Mesenchymal stem cell (in vitro differentiated cells and primary cell): ENCODE data around the gene COL23A1.

ENCODE experiments used
- DNase-seq: peaks from one replicate; pipeline ENCODE4 v3.0.0-alpha.2; 2013
- H2AFZ ChIP-seq: one replicate; pipeline ENCODE4 v1.6.1; 2013; ENCODE audit warnings: low read depth, mild to moderate bottlenecking, control low read depth, inconsistent platforms, low read length, moderate library complexity
- H2AK5ac ChIP-seq: 2 replicates; pipeline ENCODE4 v1.6.1; 2013; ENCODE audit warnings: low read length, moderate library complexity, mild to moderate bottlenecking, inconsistent platforms; ENCODE audit not compliant: severe bottlenecking
- H2BK120ac ChIP-seq: one replicate; pipeline ENCODE4 v1.6.1; 2013; ENCODE audit warnings: low read depth, mild to moderate bottlenecking, inconsistent platforms, low read length, moderate library complexity
- H2BK12ac ChIP-seq, 2 experiments: one replicate each; pipeline ENCODE4 v1.6.1; 2013; ENCODE audit warnings: inconsistent platforms in 2 of 2, low read length in 2 of 2, mild to moderate bottlenecking in 2 of 2, moderate library complexity in 2 of 2, control low read depth in 1 of 2
- H2BK15ac ChIP-seq: one replicate; pipeline ENCODE4 v1.6.1; 2013; ENCODE audit warnings: mild to moderate bottlenecking, low read depth, inconsistent platforms; ENCODE audit not compliant: poor library complexity, severe bottlenecking
- H2BK5ac ChIP-seq: 2 replicates; pipeline ENCODE4 v1.6.1; 2013; ENCODE audit warnings: low read depth, mild to moderate bottlenecking, low read length, control low read depth, inconsistent platforms; ENCODE audit not compliant: poor library complexity, severe bottlenecking
- H3K14ac ChIP-seq, 2 experiments: one replicate each; pipeline ENCODE4 v1.6.1; 2013; ENCODE audit warnings: inconsistent platforms in 2 of 2, low read length in 2 of 2, control low read depth in 1 of 2, mild to moderate bottlenecking in 1 of 2, moderate library complexity in 1 of 2
- H3K18ac ChIP-seq, 2 experiments: one replicate each; pipeline ENCODE4 v1.6.1; 2013; ENCODE audit warnings: inconsistent platforms in 2 of 2, low read length in 2 of 2, control low read depth in 1 of 2, low read depth in 1 of 2, mild to moderate bottlenecking in 1 of 2
- H3K23ac ChIP-seq, 2 experiments: one replicate each; pipeline ENCODE4 v1.6.1; 2013; ENCODE audit warnings: inconsistent platforms in 2 of 2, low read length in 2 of 2, mild to moderate bottlenecking in 2 of 2, moderate library complexity in 2 of 2, control low read depth in 1 of 2
- H3K27ac ChIP-seq: 2 replicates; pipeline ENCODE4 v1.5.1; 2013; ENCODE audit warnings: mild to moderate bottlenecking, moderate library complexity, low read length, control low read depth, inconsistent platforms; ENCODE audit not compliant: poor library complexity, severe bottlenecking
- H3K27me3 ChIP-seq, 2 experiments: 2 replicates each; pipeline versions ENCODE4 v1.6.1 to v1.7.0; 2013; ENCODE audit warnings: low read length in 2 of 2, mild to moderate bottlenecking in 2 of 2, moderate library complexity in 2 of 2, control low read depth in 1 of 2, inconsistent platforms in 1 of 2; ENCODE audit not compliant: control insufficient read depth in 1 of 2, insufficient read depth in 1 of 2
- H3K36me3 ChIP-seq, 2 experiments: 2 replicates each; pipeline versions ENCODE4 v1.6.1 to v1.7.0; 2013; ENCODE audit warnings: low read length in 2 of 2, control low read depth in 1 of 2, inconsistent platforms in 1 of 2, low read depth in 1 of 2, mild to moderate bottlenecking in 1 of 2; ENCODE audit not compliant: insufficient read depth in 2 of 2, control insufficient read depth in 1 of 2
- H3K4ac ChIP-seq, 2 experiments: one replicate each; pipeline ENCODE4 v1.6.1; 2013; ENCODE audit warnings: inconsistent platforms in 2 of 2, low read length in 2 of 2, mild to moderate bottlenecking in 2 of 2, moderate library complexity in 2 of 2, control low read depth in 1 of 2, low read depth in 1 of 2
- H3K4me1 ChIP-seq: 2 replicates; pipeline ENCODE4 v1.6.1; 2013; ENCODE audit warnings: low read depth, low read length, control low read depth; ENCODE audit not compliant: control insufficient read depth, insufficient read depth
- H3K4me2 ChIP-seq: 2 replicates; pipeline ENCODE4 v1.6.1; 2013; ENCODE audit warnings: low read length, mild to moderate bottlenecking, inconsistent platforms; ENCODE audit not compliant: poor library complexity, severe bottlenecking
- H3K4me3 ChIP-seq, 2 experiments: 2 replicates each; pipeline versions ENCODE4 v1.5.1 to v1.7.0; 2013; ENCODE audit warnings: low read length in 2 of 2, mild to moderate bottlenecking in 2 of 2, control low read depth in 1 of 2, low read depth in 1 of 2; ENCODE audit not compliant: insufficient read depth in 1 of 2
- H3K79me1 ChIP-seq: replicated peaks from 2 replicates; pipeline ENCODE4 v1.6.1; 2013; ENCODE audit warnings: mild to moderate bottlenecking, control low read depth, low read length, inconsistent platforms; ENCODE audit not compliant: poor library complexity, severe bottlenecking
- H3K9ac ChIP-seq: 2 replicates; pipeline ENCODE4 v1.7.0; 2013; ENCODE audit warnings: mild to moderate bottlenecking, low read length, moderate library complexity
- H3K9me3 ChIP-seq: 2 replicates; pipeline ENCODE4 v1.7.0; 2013; ENCODE audit warnings: mild to moderate bottlenecking, low read length; ENCODE audit not compliant: control insufficient read depth
- H4K8ac ChIP-seq: one replicate; pipeline ENCODE4 v1.6.1; 2013; ENCODE audit warnings: inconsistent platforms, mild to moderate bottlenecking, low read length, moderate library complexity
- H4K91ac ChIP-seq: one replicate; pipeline ENCODE4 v1.6.1; 2013; ENCODE audit warnings: mild to moderate bottlenecking, low read length, inconsistent platforms
- WGBS: methylation state at CpG from one replicate; pipeline ENCODE4 v1.1.7; 2013; ENCODE audit warnings: mixed read lengths; 5-methylcytosine and 5-hydroxymethylcytosine counted together

The COL23A1 gene

GRCh38 chr5:178283520-178283919 lies 306.7 kb downstream of the COL23A1 start:
- no peak overlapping the region for H3K18ac ChIP-seq
- no peaks in the 10 kb centered on the region for H3K79me1 ChIP-seq
- WGBS, result 86% methylated on average over 2 of the region's 3 CpGs
- H3K4me1 ChIP-seq, result peaks cover 2% of the 10 kb centered on the region
- H2BK5ac ChIP-seq, result no peak overlapping the region
- no peak overlapping the region for H2AK5ac ChIP-seq
- H3K14ac ChIP-seq, result no peak overlapping the region
- no peak overlapping the region for H2BK120ac ChIP-seq
- no peak overlapping the region for H2BK12ac ChIP-seq
- H2BK15ac ChIP-seq, result no peak overlapping the region
- no peak overlapping the region for H3K4ac ChIP-seq
- DNase-seq, result no peak
- no peak overlapping the region for H2AFZ ChIP-seq
- H3K4me2 ChIP-seq, result no peak overlapping the region
- H3K27ac ChIP-seq, result no peak overlapping the region
- peaks cover 8% of the 10 kb centered on the region for H3K9me3 ChIP-seq
- H4K8ac ChIP-seq, result no peak overlapping the region
- H4K91ac ChIP-seq, result no peak overlapping the region
- H3K23ac ChIP-seq, result no peak overlapping the region
- no peak overlapping the region for H3K9ac ChIP-seq
- H3K27me3 ChIP-seq, result peaks cover 9 to 34% of the 10 kb centered on the region in 2 experiments
- no peaks in the 10 kb centered on the region for H3K36me3 ChIP-seq
- no peak overlapping the region for H3K4me3 ChIP-seq

GRCh38 chr5:178282391-178282790 lies 307.8 kb downstream of the COL23A1 start:
- Histone ChIP-seq H3K23ac (no peak overlapping the region), H3K27ac (no peak overlapping the region), H3K9ac (no peak overlapping the region), H2BK12ac (no peak overlapping the region), H3K4me1 (peaks cover 2% of the 10 kb centered on the region), H3K27me3 (peaks cover 13 to 34% of the 10 kb centered on the region in 2 experiments), H3K4me2 (no peak overlapping the region), H4K8ac (no peak overlapping the region), H3K4ac (no peak overlapping the region), H2BK5ac (no peak overlapping the region), H2AK5ac (no peak overlapping the region), H3K18ac (no peak overlapping the region), H3K14ac (no peak overlapping the region), H3K9me3 (peaks cover 8% of the 10 kb centered on the region), H3K4me3 (no peak overlapping the region), H3K36me3 (no peaks in the 10 kb centered on the region), H4K91ac (no peak overlapping the region), H3K79me1 (no peaks in the 10 kb centered on the region), H2AFZ (no peak overlapping the region), H2BK120ac (no peak overlapping the region), H2BK15ac (no peak overlapping the region)
- no peak for DNase-seq
- 82% methylated on average over 4 of the region's 4 CpGs for WGBS

- no peak overlapping the region for H4K91ac ChIP-seq
- no peak overlapping the region for H3K18ac ChIP-seq
- DNase-seq, result no peak
- H3K9me3 ChIP-seq, result peaks cover 8% of the 10 kb centered on the region
- no peak overlapping the region for H2AFZ ChIP-seq
- H3K79me1 ChIP-seq, result no peaks in the 10 kb centered on the region
- peaks cover 2% of the 10 kb centered on the region for H3K4me1 ChIP-seq
- no peak overlapping the region for H4K8ac ChIP-seq
- no peaks in the 10 kb centered on the region for H3K36me3 ChIP-seq
- H3K9ac ChIP-seq, result no peak overlapping the region
- H3K4me2 ChIP-seq, result no peak overlapping the region
- H3K27ac ChIP-seq, result no peak overlapping the region
- H3K23ac ChIP-seq, result no peak overlapping the region
- no peak overlapping the region for H2BK120ac ChIP-seq
- WGBS, result 84% methylated on average over 13 of the region's 19 CpGs
- no peak overlapping the region for H3K4ac ChIP-seq
- H3K14ac ChIP-seq, result no peak overlapping the region
- H2AK5ac ChIP-seq, result no peak overlapping the region
- no peak overlapping the region for H3K4me3 ChIP-seq
- no peak overlapping the region for H2BK15ac ChIP-seq
- H2BK5ac ChIP-seq, result no peak overlapping the region
- peaks cover 19 to 38% of the 10 kb centered on the region in 2 experiments for H3K27me3 ChIP-seq
- no peak overlapping the region for H2BK12ac ChIP-seq
These were observed 308.9 kb downstream of the COL23A1 start for GRCh38 chr5:178281331-178281730.

GRCh38 chr5:178280631-178281030 lies 309.6 kb downstream of the COL23A1 start:
- Histone ChIP-seq H3K4me1 (peaks cover 2% of the 10 kb centered on the region), H3K27me3 (peaks cover 19 to 45% of the 10 kb centered on the region in 2 experiments), H3K4me2 (no peak overlapping the region), H3K4ac (no peak overlapping the region), H3K36me3 (no peaks in the 10 kb centered on the region), H3K27ac (no peak overlapping the region), H2BK120ac (no peak overlapping the region), H4K8ac (no peak overlapping the region), H2AK5ac (no peak overlapping the region), H3K23ac (no peak overlapping the region), H2BK12ac (no peak overlapping the region), H3K18ac (no peak overlapping the region), H4K91ac (no peak overlapping the region), H2BK15ac (no peak overlapping the region), H2AFZ (no peak overlapping the region), H3K9ac (no peak overlapping the region), H3K79me1 (no peaks in the 10 kb centered on the region), H2BK5ac (no peak overlapping the region), H3K4me3 (no peak overlapping the region), H3K14ac (no peak overlapping the region), H3K9me3 (peaks cover 8% of the 10 kb centered on the region)
- WGBS, result 83% methylated on average over 6 of the region's 9 CpGs
- DNase-seq, result no peak
